ENCODE results near the gene TXNDC17. TPM values are rescaled to one million over a fixed set of nuclear protein-coding genes. Genes with fewer than 3 reads are reported as not detected.
"Not testable (repeated sequence)": the region's sequence is repeated elsewhere in the genome, so short reads cannot be mapped to it uniquely, and the experiment has no call there.

TXNDC17 gene
- 10 to 100 TPM; 43.2 to 55.9 TPM for total RNA-seq
- long read RNA-seq, donor 1, transcript TXNDC17-201 (4 exons, 2,219 nt), result major isoform, 7 of 16 reads
- long read RNA-seq, donor 1, transcript TXNDC17-202 (4 exons, 459 nt), result major isoform, 7 of 16 reads
- long read RNA-seq, donor 1, partial matches to known transcripts, result 1 of 16 reads
- long read RNA-seq, donor 1, other reads (novel, unspliced or antisense), result 1 of 16 reads
- long read RNA-seq, donor 2, transcript TXNDC17-201 (4 exons, 2,219 nt), result major isoform, 29 of 37 reads
- long read RNA-seq, donor 2, partial matches to known transcripts, result 1 of 37 reads
- long read RNA-seq, donor 2, other reads (novel, unspliced or antisense), result 1 of 37 reads

- intact Hi-C loops (cut with DNase I), result loop anchor here in 1 of 2 donors (10.0 kb wide), 1 partner anchor 166 kb away; no protein-coding TSS in a partner anchor
- peak; percentile 98 for DNase-seq (ENCODE audit: low spot score)
These were observed at the start of gene TXNDC17, which contains the start of gene KIAA0753 for GRCh38 chr17:6640536-6641246. TSS of gene TXNDC17 (plus strand) at chr17:6641060. CDS start at chr17:6641083, 23 bp downstream. TSS of gene KIAA0753 (minus strand) at chr17:6640711. CDS start at chr17:6635103, 5,608 bp downstream.

DNA sequence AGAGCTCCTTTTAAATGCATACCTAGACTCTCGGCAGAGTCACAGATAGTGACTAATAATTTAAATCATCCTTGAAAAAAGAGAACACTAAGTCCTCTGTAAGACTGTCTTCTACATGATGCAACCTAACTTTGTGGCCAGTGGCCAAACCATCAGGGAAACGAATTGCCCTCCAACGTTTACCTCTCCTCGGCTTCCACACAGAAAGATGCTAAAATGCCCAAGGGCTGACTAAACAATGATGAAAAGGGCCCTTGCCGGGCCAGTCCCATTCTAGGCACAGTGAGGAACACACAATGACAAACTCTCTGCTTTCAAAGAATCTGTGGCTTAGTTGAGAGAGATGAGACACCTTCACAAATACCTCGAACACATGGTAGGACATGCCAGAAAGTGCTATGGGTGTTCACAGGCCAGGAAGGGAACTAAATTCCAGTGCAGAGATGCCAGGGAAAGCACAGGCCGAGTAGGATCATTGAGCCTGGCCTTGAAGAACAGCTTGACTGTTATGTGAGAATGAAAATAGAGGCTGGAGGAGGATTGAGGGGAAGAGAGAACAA lies 49.2 kb upstream of the TXNDC17 start:
- intact Hi-C loops (cut with DNase I), result loop anchor here in 1 of 2 donors (10.0 kb wide), 1 partner anchor 117 kb away; no protein-coding TSS in a partner anchor
- no peak for DNase-seq (ENCODE audit: low spot score)

- intact Hi-C loops (cut with DNase I), result loop anchor here in 1 of 2 donors (10.0 kb wide), 1 partner anchor 117 kb away; no protein-coding TSS in a partner anchor
These were observed 48.7 kb upstream of the TXNDC17 start for GRCh38 chr17:6592173-6592572.

GRCh38 chr17:6593371-6593770 lies 47.5 kb upstream of the TXNDC17 start:
- not testable (repeated sequence) for DNase-seq (ENCODE audit: low spot score)
- intact Hi-C loops (cut with DNase I), result loop anchor here in 1 of 2 donors (10.0 kb wide), 1 partner anchor 119 kb away; no protein-coding TSS in a partner anchor

More at GRCh38 chr17:6592173-6592572, 48.7 kb upstream of the TXNDC17 start:
- no peak for DNase-seq (ENCODE audit: low spot score)

GRCh38 chr17:6596081-6596480 lies 44.8 kb upstream of the TXNDC17 start:
- intact Hi-C loops (cut with DNase I), result loop anchor here in 1 of 2 donors (10.0 kb wide), 1 partner anchor 121 kb away; no protein-coding TSS in a partner anchor
- DNase-seq (ENCODE audit: low spot score), result no peak

GRCh38 chr17:6596511-6596910 lies 44.3 kb upstream of the TXNDC17 start:
- intact Hi-C loops (cut with DNase I), result loop anchor here in 1 of 2 donors (10.0 kb wide), 1 partner anchor 122 kb away; no protein-coding TSS in a partner anchor
- no peak for DNase-seq (ENCODE audit: low spot score)

DNA sequence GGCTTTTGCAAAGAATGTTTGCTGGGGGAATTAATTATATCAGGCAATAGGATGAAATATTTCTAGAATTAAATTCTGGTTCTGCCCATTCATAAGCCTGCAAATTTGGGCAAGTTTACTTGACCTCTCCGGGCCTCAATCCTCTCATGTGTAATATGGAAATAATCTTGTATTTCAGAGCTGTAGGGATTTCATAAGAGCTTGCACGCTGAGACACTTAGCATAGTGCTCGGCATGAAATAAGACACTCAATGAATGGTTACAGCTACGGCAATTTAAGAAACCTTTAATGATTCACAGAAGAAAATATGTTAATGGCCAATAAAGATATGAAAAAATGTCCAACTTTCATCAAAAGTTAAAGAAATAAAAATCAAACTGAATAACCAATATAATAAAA lies 43.9 kb upstream of the TXNDC17 start:
- no peak for DNase-seq (ENCODE audit: low spot score)
- intact Hi-C loops (cut with DNase I), result loop anchor here in 1 of 2 donors (10.0 kb wide), 1 partner anchor 122 kb away; no protein-coding TSS in a partner anchor

DNA sequence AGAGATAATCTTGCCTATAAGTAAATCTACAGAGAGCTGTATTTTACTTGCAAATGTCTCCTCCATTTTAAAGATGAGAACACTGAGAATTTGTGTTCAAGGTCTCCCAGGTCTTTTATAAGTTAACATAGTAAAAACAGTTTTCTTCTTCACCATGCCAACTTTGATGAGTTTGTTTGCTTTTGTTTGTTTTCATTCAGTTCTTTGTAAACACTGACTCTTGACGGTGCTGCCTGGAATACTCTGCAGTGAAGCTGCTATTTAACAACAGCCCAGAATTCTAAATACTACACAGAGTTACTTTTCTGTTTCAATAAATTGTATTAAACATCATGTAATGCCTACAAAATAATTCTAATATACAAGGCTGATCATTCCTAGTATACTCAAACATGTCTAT lies 43.1 kb upstream of the TXNDC17 start:
- DNase-seq (ENCODE audit: low spot score), result no peak
- intact Hi-C loops (cut with DNase I), result loop anchor here in 1 of 2 donors (10.0 kb wide), 1 partner anchor 123 kb away; no protein-coding TSS in a partner anchor

- intact Hi-C loops (cut with DNase I), result loop anchor here in 1 of 2 donors (10.0 kb wide), 1 partner anchor 125 kb away; no protein-coding TSS in a partner anchor
- DNase-seq (ENCODE audit: low spot score), result no peak
These were observed 41.5 kb upstream of the TXNDC17 start for GRCh38 chr17:6599364-6599763.

DNA sequence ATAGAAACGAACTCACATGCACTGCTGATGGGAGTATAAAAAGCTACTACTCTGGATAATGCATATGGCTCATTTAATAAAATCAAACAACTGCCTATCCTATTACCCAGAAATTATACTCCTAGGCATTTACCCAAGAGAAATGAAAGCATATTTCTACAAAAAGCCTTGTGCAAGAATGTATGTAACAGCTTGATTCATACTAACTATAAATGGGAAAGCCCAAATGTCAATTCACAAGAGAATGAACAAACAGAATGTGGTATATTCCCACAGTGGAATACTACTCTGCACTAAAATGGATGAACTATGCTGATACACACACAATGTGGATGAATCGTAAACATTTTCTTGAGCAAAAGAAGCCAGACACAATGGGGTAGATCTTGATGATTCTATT lies 38.7 kb upstream of the TXNDC17 start:
- DNase-seq (ENCODE audit: low spot score), result no peak
- intact Hi-C loops (cut with DNase I), result no loop called here

DNA sequence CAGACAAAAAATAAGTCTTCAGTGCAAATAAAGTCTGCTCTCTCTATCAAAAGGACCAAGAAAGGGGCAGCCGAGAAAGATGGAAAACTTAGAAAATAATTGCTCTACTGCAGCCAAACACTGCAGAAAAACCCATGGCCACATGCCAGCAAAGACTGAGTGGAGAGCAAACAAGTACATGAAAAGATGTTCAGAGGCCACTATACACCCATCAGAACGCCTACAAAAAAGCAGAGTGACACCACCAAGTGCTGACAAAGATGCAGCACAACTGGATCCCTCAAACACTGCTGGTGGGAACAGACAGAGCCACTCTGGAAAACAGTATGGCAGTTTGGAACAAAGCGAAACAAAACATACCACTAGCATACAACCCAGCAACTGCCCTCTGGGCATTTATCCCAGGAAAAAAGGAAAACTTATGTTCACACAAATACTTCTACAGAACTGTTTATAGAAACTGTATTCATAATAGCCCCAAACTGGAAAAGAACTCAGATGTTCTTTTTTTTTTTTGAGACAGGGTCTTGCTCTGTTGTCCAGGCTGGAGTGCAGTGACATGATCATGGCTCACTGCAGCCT lies 37.0 kb upstream of the TXNDC17 start:
- intact Hi-C loops (cut with DNase I), result no loop called here
- DNase-seq (ENCODE audit: low spot score), result no peak

- no peak for DNase-seq (ENCODE audit: low spot score)
- intact Hi-C loops (cut with DNase I), result no loop called here
These were observed 35.7 kb upstream of the TXNDC17 start for GRCh38 chr17:6605142-6605541.

- no peak for DNase-seq (ENCODE audit: low spot score)
These were observed 32.5 kb upstream of the TXNDC17 start for GRCh38 chr17:6608321-6608720.

DNA sequence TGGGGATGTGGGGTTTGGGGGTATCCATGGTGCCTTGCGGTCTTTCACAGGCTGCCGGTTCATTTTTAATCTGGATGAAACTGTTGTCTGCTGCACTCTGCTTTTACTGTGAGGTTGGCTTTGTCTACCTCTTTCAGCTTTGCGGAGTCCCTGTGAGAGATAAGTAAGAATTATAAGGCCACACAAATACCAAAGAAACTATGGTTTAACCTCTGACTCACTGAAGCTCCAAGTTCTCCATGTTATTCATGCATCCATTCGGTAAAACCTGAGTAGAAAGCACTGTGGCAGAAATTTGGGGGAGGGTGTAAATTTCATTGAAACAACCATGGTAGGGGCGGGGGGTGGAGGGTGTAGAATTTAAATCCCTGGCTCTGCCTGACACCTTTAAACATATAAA lies 30.8 kb upstream of the TXNDC17 start:
- DNase-seq (ENCODE audit: low spot score), result no peak
- intact Hi-C loops (cut with DNase I), result loop anchor here in 1 of 2 donors (1.0 kb wide), 1 partner anchor 16 kb away; no protein-coding TSS in a partner anchor

More at GRCh38 chr17:6608321-6608720, 32.5 kb upstream of the TXNDC17 start:
- intact Hi-C loops (cut with DNase I), result no loop called here

GRCh38 chr17:6611231-6611630 lies 29.6 kb upstream of the TXNDC17 start:
- intact Hi-C loops (cut with DNase I), result no loop called here
- no peak for DNase-seq (ENCODE audit: low spot score)

DNA sequence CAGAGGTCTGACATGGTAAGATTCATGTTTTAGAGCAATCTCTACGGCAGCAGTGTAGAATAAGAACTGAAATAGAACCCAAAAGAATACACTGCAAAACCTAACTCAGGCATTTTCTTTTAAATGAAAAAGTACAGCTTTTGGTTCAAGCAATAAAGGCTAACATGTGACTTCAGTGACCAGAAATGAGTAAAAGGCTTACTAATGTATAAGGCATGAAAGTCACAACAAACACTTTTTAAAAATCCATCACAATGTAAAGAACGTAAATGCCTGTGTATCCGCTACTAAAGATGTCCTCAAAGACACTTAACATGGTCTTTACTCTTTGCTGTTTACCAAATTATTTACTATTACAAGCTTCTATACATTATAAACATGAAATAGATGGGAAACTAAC lies 16.9 kb upstream of the TXNDC17 start:
- intact Hi-C loops (cut with DNase I), result no loop called here
- DNase-seq (ENCODE audit: low spot score), result no peak

DNA sequence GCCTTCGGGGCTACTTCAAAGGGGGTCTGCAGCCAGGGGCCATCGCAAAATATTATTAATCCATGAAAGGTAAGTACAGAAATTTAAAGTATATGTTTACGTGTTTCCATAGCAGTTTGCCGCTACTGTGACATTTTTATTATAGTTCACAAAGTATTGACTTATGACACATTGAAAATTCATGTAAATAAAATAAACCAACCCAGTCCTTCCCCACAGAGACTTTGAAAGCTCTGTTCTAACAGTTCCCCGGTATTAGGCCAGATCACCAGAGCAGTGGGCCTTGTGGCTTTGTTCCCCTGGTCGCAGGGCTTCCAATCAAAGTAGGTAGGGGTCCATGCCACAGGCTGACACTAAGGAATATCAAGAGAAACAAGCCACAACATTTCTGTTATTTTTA lies 14.2 kb upstream of the TXNDC17 start:
- DNase-seq (ENCODE audit: low spot score), result no peak
- intact Hi-C loops (cut with DNase I), result no loop called here

DNA sequence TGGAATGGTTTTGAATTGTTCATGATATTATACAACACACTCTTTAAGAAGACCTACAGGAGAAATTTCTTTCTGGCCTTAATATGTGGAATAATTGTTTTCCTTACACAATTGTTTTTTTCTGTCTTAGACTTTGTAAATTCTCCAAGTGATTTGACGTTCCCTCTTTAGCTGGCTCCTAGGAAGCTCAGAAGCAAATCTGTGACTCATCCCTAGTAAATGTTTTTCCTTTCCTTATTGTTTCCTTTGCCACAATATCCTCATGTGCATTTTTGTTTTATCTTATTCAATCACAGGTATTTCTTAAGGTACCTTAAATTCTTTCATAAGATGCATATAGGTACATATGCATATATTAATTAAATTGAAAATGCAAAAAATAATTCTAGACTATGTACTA lies 13.8 kb upstream of the TXNDC17 start:
- intact Hi-C loops (cut with DNase I), result no loop called here
- DNase-seq (ENCODE audit: low spot score), result no peak

DNA sequence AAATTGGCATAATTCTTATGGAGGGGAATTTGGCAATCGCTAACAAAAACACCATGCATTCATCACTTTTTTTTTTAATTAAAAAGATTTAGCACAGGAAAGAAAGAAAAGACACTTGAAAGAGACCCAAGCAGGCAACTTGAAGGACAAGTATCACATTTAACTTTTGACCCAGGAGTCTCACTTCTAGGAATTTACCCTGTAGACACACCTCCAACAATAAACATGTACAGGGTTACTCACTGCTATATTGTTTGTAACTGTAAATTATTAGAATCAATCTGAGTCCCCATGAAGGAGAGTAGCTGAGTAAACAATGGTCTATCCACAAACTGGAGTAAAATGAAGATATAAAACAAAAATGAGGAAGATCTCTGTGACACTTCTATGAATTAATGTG lies 10.5 kb upstream of the TXNDC17 start:
- no peak for DNase-seq (ENCODE audit: low spot score)
- intact Hi-C loops (cut with DNase I), result loop anchor here in 1 of 2 donors (10.0 kb wide), 1 partner anchor 156 kb away; no protein-coding TSS in a partner anchor

Data from posterior vena cava (tissue), 2 donors.